ENCODE data around the gene FIBP.
"Not testable (repeated sequence)": the region's sequence is repeated elsewhere in the genome, so short reads cannot be mapped to it uniquely, and the experiment has no call there.

The FIBP gene

GRCh38 chr11:65912845-65913244 lies 24.6 kb upstream of the FIBP start:
- DNase-seq = no peak

DNA sequence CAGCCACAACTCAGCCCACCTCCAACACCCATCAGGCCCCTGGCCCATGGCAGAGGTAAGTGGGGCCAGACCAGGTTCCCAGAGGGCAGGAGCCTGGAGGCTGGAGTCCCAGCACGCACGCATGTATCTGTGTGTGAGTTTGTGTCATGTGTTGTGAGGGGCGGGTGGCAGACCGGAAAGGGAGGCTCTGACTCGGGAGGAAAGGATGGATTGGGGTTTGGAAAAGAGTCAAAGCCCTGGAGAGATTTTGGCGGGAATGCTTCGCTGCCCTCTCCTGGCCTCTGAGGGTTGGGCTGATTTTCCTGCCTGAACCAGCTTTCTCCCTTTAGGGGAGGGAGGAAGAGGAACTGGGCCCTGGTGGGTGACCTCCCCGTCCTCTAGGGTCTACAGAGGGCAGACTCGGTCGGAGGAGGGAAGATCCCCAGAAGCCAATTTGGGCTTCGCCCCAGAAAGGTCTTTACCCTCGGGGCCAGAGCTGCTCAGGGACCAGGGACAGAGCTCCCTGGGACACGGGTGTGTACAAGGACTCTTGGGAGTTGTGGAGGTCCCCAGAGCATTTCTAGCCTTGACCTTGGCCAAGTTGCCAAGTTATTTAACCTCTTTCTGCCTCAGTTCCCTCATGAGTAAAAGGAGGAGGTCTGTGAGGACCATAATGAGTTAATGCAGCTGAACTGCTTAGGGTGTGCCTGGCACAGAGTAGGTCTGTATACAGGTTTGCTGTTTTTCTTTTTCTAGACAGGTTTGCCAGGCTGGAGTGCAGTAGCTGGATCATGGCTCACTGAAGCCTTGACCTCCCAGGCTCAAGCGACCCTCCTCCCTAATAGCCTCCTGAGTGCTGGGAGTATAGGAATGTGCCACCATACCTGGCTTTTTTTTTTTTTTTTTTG lies 23.7 kb upstream of the FIBP start:
- DNase-seq = no peak

DNA sequence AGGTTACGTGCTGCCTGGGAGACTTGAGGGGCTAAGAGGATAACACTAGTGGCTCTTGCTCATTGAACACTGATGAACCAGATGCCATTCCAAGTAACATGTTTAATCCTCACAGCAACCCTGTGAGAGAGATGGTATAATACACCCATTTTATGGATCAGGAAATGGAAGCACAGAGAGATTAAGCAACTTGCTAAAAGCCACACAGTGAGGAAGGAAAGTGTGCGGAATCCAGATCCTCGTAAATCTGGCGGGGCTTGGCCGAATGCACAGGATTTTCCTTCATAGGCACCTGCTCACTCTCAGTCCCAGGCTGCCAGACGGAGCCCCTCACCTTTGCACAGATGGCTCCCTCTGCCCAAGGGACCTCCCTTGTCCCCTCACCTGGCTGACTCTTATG lies 19.6 kb upstream of the FIBP start:
- no peak for DNase-seq

GRCh38 chr11:65906602-65907001 lies 18.3 kb upstream of the FIBP start:
- DNase-seq = no peak

DNA sequence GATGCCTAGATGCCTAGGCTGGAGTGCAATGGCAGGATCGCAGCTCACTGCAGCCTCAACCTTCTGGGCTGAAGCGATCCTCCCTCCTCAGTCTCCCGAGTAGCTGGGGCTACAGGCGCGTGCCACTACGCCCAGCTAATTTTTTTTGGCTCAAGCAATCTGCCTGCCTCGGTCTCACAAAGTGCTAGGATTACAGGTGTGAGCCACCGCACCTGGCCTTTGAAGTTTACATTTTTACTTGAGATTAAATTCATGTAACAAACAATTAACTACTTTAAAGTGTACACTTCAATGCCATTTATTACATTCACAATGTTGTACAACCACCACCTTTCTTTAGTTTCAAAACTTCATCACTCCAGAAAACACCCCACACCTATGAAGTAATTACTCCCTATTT lies 15.4 kb upstream of the FIBP start:
- no peak for DNase-seq

GRCh38 chr11:65903068-65903481 lies 14.8 kb upstream of the FIBP start:
- DNase-seq = no peak

DNA sequence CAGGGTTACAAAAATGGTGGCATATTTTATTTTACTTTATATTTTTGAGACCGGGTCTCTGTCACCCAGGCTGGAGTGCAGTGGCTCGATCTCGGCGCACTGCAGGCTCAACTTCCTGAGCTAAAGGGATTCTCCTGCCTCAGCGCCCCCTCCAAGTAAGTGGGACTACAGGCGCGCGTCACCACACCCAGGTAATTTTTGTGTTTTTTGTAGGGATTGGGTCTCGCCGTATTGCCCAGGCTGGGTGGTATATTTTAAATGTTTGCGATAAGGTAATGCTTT lies 12.6 kb upstream of the FIBP start:
- no peak for DNase-seq

DNA sequence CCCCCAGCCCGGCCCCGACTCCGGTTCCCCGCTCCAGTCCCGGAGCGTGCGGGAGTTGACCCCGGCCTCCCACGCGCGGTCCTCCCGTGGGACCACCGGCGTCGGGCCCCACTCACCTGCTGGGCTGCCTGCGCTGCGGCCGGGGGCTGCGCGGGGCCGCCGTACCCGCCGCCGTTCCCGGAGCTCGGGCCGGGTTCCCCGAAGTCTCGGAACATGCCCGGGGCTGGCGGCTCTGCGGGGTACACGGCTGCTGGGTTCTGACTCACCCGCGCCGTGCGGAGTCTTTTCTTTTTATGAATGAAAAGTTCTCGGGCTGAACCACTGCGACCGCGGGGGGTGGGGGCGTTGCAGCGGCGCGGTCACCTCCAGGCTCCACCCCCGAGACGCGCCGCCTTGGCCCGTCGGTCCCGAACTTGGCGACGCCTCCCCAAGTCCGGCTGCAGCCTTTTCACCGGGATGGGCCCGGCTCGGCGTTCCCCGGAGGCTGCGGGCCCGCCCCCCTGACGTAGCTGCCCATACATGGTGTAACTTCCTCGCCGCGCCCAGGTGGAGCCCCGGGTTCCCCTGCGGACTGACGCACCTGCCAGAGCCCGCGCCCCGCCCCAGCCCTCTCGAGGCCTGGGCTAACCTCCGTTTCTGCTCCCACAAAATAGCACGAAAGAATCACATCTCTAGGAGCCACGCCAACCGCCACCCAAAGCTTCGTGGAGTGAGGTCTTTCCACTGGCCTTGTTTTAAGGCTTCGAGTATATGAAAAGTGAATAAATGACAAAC lies 12.0 kb upstream of the FIBP start, which contains the start of gene FOSL1:
Gene FOSL1, minus strand, starts transcription at position 264 of the 774 bp plus-strand sequence. Its CDS starts 49 bp downstream, at position 215.
- peak; percentile 55 for DNase-seq

GRCh38 chr11:65899356-65900124 lies 11.3 kb upstream of the FIBP start:
- DNase-seq = no peak

- no peak for DNase-seq
These were observed 10.5 kb upstream of the FIBP start for GRCh38 chr11:65898656-65899355.

DNA sequence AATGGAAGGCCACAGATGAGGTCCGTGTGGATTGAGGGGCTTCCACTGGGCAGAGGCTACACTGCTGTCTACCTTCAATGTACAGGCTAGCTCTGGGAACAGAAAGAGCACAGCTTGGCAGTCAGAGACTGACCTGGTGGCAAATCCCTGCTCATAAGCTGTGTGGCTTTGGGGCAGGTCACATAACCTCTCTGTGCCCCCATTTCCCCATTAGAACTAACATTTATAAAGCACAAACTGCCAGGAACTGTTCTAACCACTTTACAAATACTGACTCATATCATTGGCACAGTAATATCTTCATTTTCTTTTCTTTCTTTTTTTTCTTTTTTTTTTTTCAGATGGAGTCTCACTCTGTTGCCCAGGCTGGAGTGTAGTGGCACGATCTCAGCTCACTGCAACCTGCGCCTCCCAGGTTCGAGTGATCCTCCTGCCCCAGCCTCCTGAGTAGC lies 8.8 kb upstream of the FIBP start:
- no peak for DNase-seq

GRCh38 chr11:65896034-65896999 lies 8.0 kb upstream of the FIBP start:
- no peak for DNase-seq

GRCh38 chr11:65895482-65895981 lies 7.3 kb upstream of the FIBP start:
- no peak for DNase-seq

GRCh38 chr11:65894034-65894591 lies 5.8 kb upstream of the FIBP start:
- DNase-seq = no peak

- no peak for DNase-seq
These were observed 4.5 kb upstream of the FIBP start for GRCh38 chr11:65892661-65893317.

- not testable (repeated sequence) for DNase-seq
These were observed 3.9 kb upstream of the FIBP start for GRCh38 chr11:65892137-65892540.

- no peak for DNase-seq
These were observed 3.2 kb upstream of the FIBP start for GRCh38 chr11:65891219-65892136.

DNA sequence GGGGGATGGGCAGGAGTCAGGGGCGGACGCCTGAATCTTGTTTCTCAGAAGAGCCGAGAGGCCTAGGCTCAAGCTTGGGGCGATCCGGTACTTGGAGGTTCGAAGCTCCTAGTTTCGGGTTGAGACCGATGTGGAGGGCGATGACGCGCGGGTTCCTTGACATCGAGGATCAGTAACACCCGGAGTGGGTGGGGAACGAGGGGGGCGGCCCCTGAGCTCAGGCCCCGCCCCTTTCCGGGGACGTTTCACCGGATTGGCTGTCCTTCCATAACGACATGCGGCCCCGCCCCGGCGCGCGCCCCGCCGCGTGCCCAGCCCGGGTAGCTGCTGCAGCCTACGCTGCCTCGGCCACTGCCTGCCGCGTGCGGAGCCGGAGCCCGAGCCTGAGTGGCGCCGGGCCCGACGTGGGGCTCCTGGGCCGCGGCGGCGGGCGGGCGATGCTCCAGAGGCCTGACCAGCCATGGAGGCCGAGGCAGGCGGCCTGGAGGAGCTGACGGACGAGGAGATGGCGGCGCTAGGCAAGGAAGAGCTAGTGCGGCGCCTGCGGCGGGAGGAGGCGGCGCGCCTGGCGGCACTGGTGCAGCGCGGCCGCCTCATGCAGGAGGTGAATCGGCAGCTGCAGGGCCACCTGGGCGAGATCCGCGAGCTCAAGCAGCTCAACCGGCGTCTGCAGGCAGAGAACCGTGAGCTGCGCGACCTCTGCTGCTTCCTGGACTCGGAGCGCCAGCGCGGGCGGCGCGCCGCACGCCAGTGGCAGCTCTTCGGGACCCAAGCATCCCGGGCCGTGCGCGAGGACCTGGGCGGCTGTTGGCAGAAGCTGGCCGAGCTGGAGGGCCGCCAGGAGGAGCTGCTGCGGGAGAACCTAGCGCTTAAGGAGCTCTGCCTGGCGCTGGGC lies 2.3 kb upstream of the FIBP start, which contains the start of gene CCDC85B:
Gene CCDC85B, plus strand, starts transcription at position 350 of the 895 bp plus-strand sequence. Its CDS starts 111 bp downstream, at position 461.
- DNase-seq = peak; percentile 84
